HS-27A (cell line): ENCODE data around the gene CAPN5.

Experiments used
- DNase-seq: peaks from one replicate; pipeline ENCODE4 v3.0.0-alpha.2; 2012; ENCODE audit warnings: low read depth, missing footprints

Gene CAPN5

GRCh38 chr11:77130763-77131513 is 64.2 kb downstream of the CAPN5 start:
- DNase-seq: no peak

GRCh38 chr11:77131560-77131959 is 64.8 kb downstream of the CAPN5 start:
- DNase-seq: no peak

GRCh38 chr11:77135069-77135468 is 68.3 kb downstream of the CAPN5 start:
- DNase-seq: no peak

GRCh38 chr11:77136074-77136473 is 69.3 kb downstream of the CAPN5 start:
- no peak for DNase-seq

- no peak for DNase-seq
Measured at GRCh38 chr11:77136784-77137420, 70.1 kb downstream of the CAPN5 start.

- no peak for DNase-seq
Measured at GRCh38 chr11:77137421-77137820, 70.7 kb downstream of the CAPN5 start.

- no peak for DNase-seq
Measured at GRCh38 chr11:77138106-77138649, 71.4 kb downstream of the CAPN5 start.

GRCh38 chr11:77139201-77139600 is 72.4 kb downstream of the CAPN5 start:
- no peak for DNase-seq

GRCh38 chr11:77140231-77140851 is 73.6 kb downstream of the CAPN5 start:
- DNase-seq: no peak

GRCh38 chr11:77141034-77141433 is 74.3 kb downstream of the CAPN5 start:
- no peak for DNase-seq

GRCh38 chr11:77141475-77141874 is 74.7 kb downstream of the CAPN5 start:
- no peak for DNase-seq

- no peak for DNase-seq
Measured at GRCh38 chr11:77142091-77142975, 75.6 kb downstream of the CAPN5 start.

- DNase-seq: no peak
Measured at GRCh38 chr11:77143405-77144020, 76.7 kb downstream of the CAPN5 start.

- no peak for DNase-seq
Measured at GRCh38 chr11:77144196-77144856, 77.6 kb downstream of the CAPN5 start.

- DNase-seq: no peak
Measured at GRCh38 chr11:77144857-77145428, 78.2 kb downstream of the CAPN5 start.

GRCh38 chr11:77146261-77147035 is 79.7 kb downstream of the CAPN5 start:
- no peak for DNase-seq

- no peak for DNase-seq
Measured at GRCh38 chr11:77147036-77147315, 80.2 kb downstream of the CAPN5 start.

- no peak for DNase-seq
Measured at GRCh38 chr11:77147668-77148321, 81.0 kb downstream of the CAPN5 start.

- no peak for DNase-seq
Measured at GRCh38 chr11:77148963-77149715, 82.4 kb downstream of the CAPN5 start.
